Mucosa of descending colon (tissue), 3 donors: ENCODE results near the gene CCNB3. TPM values are rescaled to one million over a fixed set of nuclear protein-coding genes. Genes with fewer than 3 reads are reported as not detected.

ENCODE experiments used
- ATAC-seq: fragments of 200-7000 bp; cut with Tn5 transposase; one replicate; pipeline ENCODE4 v1.9.1; 2020; ENCODE audit warnings: mild to moderate bottlenecking, moderate library complexity
- DNase-seq, 3 donors: peaks; one replicate each; pipeline ENCODE4 v3.0.0-alpha.2; 2020
- H3K36me3 ChIP-seq: fragments of 200-600 bp; one replicate; pipeline ENCODE4 v1.8.0; 2021; ENCODE audit warnings: low read depth, mild to moderate bottlenecking
- H3K4me1 ChIP-seq: fragments of 200-600 bp; one replicate; pipeline ENCODE4 v1.8.0; 2021; ENCODE audit warnings: low read depth, mild to moderate bottlenecking
- H3K4me3 ChIP-seq: fragments of 200-600 bp; one replicate; pipeline ENCODE4 v1.8.0; 2021; ENCODE audit warnings: mild to moderate bottlenecking
- H3K9me3 ChIP-seq: fragments of 200-600 bp; one replicate; pipeline ENCODE4 v1.8.0; 2021; ENCODE audit warnings: mild to moderate bottlenecking
- intact Hi-C, 2 donors: fragments of 100-400 bp; cut with DNase I in 1 of 2; cut with micrococcal nuclease in 1 of 2; formaldehyde crosslinking; loops; one replicate each; pipeline versions ENCODE4 v1.11.0 to v1.11.1; 2022; cut with DNase I, micrococcal nuclease
- total RNA-seq, 3 donors: library from RNA; stranded (reverse); fragmentation: NEBNext Ultra II Directional in 2 of 3; extraction: Animal tissue kit (Norgen Biotek cat#: 25700) in 2 of 3; gene quantifications; one replicate each; pipeline versions ENCODE4 v1.2.1 to v1.2.4, GENCODE V29; 2021 to 2023
- TF ChIP-seq, protein P1 (sequence below): fragments of 200-600 bp; IDR thresholded peaks from one replicate; pipeline ENCODE4 v1.8.0; 2022; ENCODE audit warnings: antibody characterized with exemption, mild to moderate bottlenecking
- donor health status: DM: no; HTN: no; CAD: no; lungs with moderate emphysema.
- donor health status: DM: no; HTN: no; CAD: no.
- donor health status: DM: no; HTN: yes; CAD: no.

CCNB3 gene
- total RNA-seq, 3 donors from 2014 or later = 0.60 to 1.8 (median 0.80) TPM

DNA sequence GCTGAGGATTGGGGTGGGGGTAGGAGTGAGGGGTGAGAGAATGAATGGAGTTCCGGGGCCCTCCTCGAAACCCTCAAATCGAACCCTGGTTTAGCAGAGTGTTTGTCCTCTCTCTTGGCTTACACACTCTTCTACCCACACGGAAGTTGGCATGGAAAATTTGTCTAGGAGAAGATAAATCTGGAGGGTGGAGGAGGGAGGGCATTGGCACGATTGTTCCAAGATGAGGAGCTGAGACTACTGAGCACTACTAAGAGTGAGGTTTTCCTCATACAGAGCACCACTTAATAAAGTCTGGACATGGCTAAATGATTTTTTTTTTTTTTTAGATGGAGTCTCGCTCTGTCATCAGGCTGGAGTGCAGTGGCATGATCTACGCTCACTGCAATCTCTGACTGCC lies 37.2 kb upstream of the CCNB3 start:
- Histone ChIP-seq H3K9me3 (no peaks in the 10 kb centered on the region), H3K4me3 (no peak overlapping the region), H3K4me1 (no peaks in the 10 kb centered on the region), H3K36me3 (no peaks in the 10 kb centered on the region)
- ATAC-seq (peak; percentile 63), DNase-seq (peak in 1 of 3 donors; percentile 9)
- TF ChIP-seq, protein P1, sequence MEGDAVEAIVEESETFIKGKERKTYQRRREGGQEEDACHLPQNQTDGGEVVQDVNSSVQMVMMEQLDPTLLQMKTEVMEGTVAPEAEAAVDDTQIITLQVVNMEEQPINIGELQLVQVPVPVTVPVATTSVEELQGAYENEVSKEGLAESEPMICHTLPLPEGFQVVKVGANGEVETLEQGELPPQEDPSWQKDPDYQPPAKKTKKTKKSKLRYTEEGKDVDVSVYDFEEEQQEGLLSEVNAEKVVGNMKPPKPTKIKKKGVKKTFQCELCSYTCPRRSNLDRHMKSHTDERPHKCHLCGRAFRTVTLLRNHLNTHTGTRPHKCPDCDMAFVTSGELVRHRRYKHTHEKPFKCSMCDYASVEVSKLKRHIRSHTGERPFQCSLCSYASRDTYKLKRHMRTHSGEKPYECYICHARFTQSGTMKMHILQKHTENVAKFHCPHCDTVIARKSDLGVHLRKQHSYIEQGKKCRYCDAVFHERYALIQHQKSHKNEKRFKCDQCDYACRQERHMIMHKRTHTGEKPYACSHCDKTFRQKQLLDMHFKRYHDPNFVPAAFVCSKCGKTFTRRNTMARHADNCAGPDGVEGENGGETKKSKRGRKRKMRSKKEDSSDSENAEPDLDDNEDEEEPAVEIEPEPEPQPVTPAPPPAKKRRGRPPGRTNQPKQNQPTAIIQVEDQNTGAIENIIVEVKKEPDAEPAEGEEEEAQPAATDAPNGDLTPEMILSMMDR = no peak
- intact Hi-C loops = no loop called here

DNA sequence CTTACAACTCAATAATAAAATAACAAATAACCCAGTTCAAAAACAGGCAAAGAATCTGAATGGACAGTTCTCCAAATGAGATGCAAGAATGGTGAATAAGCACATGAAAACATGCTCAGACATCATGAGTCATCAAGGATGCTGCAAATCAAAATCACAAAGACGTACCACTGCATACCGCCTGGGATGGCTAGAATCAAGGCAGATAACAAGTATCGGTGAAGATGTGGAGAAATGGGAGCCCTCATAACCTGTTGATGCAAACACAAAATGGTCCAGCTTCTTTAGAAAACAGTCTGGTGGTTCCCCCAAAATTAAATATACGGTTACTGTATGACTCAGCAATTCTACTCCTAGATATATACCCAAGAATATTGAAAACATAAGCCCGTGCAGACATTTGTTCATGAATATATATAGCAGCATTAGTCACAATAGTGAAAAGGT lies 36.3 kb upstream of the CCNB3 start:
- no peak for DNase-seq
- H3K9me3 ChIP-seq = no peaks in the 10 kb centered on the region
- H3K4me1 ChIP-seq = no peaks in the 10 kb centered on the region
- no peaks in the 10 kb centered on the region for H3K36me3 ChIP-seq
- TF ChIP-seq, protein P1 = no peak
- H3K4me3 ChIP-seq = no peak overlapping the region
- intact Hi-C loops = no loop called here
- ATAC-seq = no peak

DNA sequence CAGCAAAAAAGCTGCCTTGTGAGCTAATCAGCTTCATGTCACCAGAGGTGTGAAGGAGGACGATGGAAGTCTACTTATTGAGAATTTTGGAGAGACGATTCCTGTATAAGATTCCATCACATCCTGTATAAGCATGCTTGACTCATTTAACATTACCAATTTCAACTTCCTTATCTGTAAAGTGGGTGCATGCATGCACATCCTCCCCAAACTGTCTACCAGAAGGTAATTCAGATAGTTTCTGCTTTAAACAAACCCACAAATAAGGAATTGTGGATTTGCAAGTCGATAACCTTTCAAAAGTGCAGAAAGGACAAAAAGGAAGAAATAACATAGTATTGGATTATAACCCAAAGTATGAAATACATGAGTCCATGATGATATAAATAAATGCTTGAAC lies 34.8 kb upstream of the CCNB3 start:
- ATAC-seq (no peak), DNase-seq (no peak)
- no peak overlapping the region for H3K4me3 ChIP-seq
- no peaks in the 10 kb centered on the region for H3K36me3 ChIP-seq
- TF ChIP-seq, protein P1 = no peak
- no peaks in the 10 kb centered on the region for H3K4me1 ChIP-seq
- intact Hi-C loops = no loop called here
- no peaks in the 10 kb centered on the region for H3K9me3 ChIP-seq

DNA sequence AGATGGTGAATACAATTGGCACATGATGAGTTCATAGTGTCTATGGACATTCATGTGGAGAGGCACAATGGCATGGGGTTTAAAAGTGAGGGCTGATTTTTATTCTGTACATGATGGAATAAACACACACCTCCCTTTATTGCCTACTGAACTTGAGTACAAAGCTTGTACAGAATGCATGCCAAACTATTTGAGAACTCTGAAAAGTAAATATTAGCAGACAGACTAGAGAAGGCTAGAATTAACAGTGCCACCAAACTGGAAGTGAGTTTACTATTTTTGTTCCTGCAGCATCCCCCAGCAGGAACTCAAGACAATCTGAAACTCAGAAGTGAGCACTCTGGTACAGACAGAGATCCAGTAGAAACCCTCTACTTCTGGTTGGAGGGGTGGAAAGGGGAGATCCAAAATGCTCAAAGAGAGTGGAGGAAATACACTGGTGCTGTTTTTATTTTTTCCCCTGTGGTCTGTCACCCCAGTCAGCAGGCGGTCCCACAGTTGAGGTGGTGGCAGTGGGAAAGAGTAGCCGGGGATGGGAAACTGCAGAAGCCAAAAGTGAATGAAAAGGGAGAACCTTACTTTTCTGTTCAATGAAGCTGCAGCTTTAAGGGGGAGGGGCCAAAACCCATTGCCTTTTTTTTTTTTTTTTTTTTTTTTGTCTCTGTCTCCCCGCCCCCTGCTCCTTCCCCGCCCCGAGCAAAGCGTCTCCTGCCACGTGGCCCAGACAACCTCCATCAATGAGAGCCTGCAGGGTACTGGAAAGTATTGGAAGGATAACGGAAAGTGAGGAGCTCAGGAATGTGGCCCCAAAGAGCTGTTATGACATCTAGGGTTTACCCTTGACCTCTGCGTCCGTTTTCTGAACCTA lies 24.3 kb upstream of the CCNB3 start:
- intact Hi-C loops = no loop called here
- TF ChIP-seq, protein P1 = no peak
- ATAC-seq (peak; percentile 67), DNase-seq (peak in 1 of 3 donors; percentile 37)
- no peaks in the 10 kb centered on the region for H3K9me3 ChIP-seq
- no peaks in the 10 kb centered on the region for H3K36me3 ChIP-seq
- no peak overlapping the region for H3K4me3 ChIP-seq
- H3K4me1 ChIP-seq = no peaks in the 10 kb centered on the region

DNA sequence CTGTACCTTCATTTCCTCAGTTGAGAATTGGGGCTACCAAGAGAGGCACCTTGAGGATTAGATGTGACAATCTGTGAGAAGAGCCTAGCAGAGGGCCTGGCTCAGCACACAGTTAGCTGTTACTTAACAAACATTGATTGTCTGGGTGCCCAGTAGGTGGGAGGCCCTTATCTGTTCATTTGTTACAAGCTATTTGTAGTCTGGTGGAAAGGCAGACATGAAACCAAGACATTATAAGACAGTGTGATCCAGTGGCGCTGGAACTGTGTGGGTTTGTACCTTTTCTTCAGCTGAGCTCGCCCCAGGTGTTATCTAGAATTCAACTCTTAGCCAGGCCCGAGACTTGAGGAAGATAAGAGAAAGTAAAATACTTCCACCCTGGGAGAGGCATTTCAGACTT lies 20.7 kb upstream of the CCNB3 start:
- no peak for ATAC-seq
- H3K9me3 ChIP-seq = no peaks in the 10 kb centered on the region
- TF ChIP-seq, protein P1 = no peak
- no peaks in the 10 kb centered on the region for H3K36me3 ChIP-seq
- no peak for DNase-seq
- H3K4me3 ChIP-seq = no peak overlapping the region
- intact Hi-C loops = no loop called here
- H3K4me1 ChIP-seq = no peaks in the 10 kb centered on the region
